ENCODE data around the gene POLR3B. TPM values are rescaled to one million over a fixed set of nuclear protein-coding genes. Genes with fewer than 3 reads are reported as not detected.
"Not testable (repeated sequence)": the region's sequence is repeated elsewhere in the genome, so short reads cannot be mapped to it uniquely, and the experiment has no call there.

POLR3B gene
- total RNA-seq: 7.5 TPM
- long read RNA-seq, full-length matches to known transcripts: 5 of 10 reads
- long read RNA-seq, partial matches to known transcripts: 3 of 10 reads
- long read RNA-seq, other reads (novel, unspliced or antisense): 2 of 10 reads

GRCh38 chr12:106357549-106358395 lies at the start of gene POLR3B:
Gene POLR3B (plus strand): TSS chr12:106357748. CDS start chr12:106357880, 132 bp downstream.
- intact Hi-C loops (cut with micrococcal nuclease): no loop called here

GRCh38 chr12:106308121-106308520 lies 49.4 kb upstream of the POLR3B start:
- DNase-seq: no peak
- intact Hi-C loops (cut with micrococcal nuclease): no loop called here
- ATAC-seq: no peak

More at GRCh38 chr12:106357549-106358395, at the start of gene POLR3B:
- ATAC-seq (peak; percentile 95), DNase-seq (peak; percentile 96)

GRCh38 chr12:106308611-106309010 lies 48.9 kb upstream of the POLR3B start:
- ATAC-seq: peak; percentile 30
- DNase-seq: no peak
- intact Hi-C loops (cut with micrococcal nuclease): no loop called here

- peak; percentile 48 for ATAC-seq
- intact Hi-C loops (cut with micrococcal nuclease): no loop called here
- peak; percentile 36 for DNase-seq
These were observed 47.7 kb upstream of the POLR3B start for GRCh38 chr12:106309671-106310505.

- DNase-seq: no peak
- peak; percentile 27 for ATAC-seq
- intact Hi-C loops (cut with micrococcal nuclease): no loop called here
These were observed 46.9 kb upstream of the POLR3B start for GRCh38 chr12:106310687-106311086.

- intact Hi-C loops (cut with micrococcal nuclease): no loop called here
- ATAC-seq (no peak), DNase-seq (no peak)
These were observed 46.4 kb upstream of the POLR3B start for GRCh38 chr12:106311139-106311538.

GRCh38 chr12:106313413-106313812 lies 44.1 kb upstream of the POLR3B start:
- intact Hi-C loops (cut with micrococcal nuclease): not testable (repeated sequence)

GRCh38 chr12:106315523-106315922 lies 42.0 kb upstream of the POLR3B start:
- no peak for DNase-seq
- ATAC-seq: no peak
- intact Hi-C loops (cut with micrococcal nuclease): no loop called here

More at GRCh38 chr12:106313413-106313812, 44.1 kb upstream of the POLR3B start:
- not testable (repeated sequence) for ATAC-seq, DNase-seq

- DNase-seq (no peak), ATAC-seq (peak; percentile 64)
- intact Hi-C loops (cut with micrococcal nuclease): no loop called here
These were observed 40.0 kb upstream of the POLR3B start for GRCh38 chr12:106317406-106318082.

GRCh38 chr12:106321139-106321850 lies 36.3 kb upstream of the POLR3B start:
- intact Hi-C loops (cut with micrococcal nuclease): no loop called here
- peak; percentile 54 for DNase-seq
- ATAC-seq: peak; percentile 86

GRCh38 chr12:106323537-106323936 lies 34.0 kb upstream of the POLR3B start:
- ATAC-seq: no peak

GRCh38 chr12:106327309-106327869 lies 30.2 kb upstream of the POLR3B start:
- ATAC-seq (no peak), DNase-seq (no peak)
- intact Hi-C loops (cut with micrococcal nuclease): no loop called here

More at GRCh38 chr12:106323537-106323936, 34.0 kb upstream of the POLR3B start:
- intact Hi-C loops (cut with micrococcal nuclease): no loop called here
- no peak for DNase-seq

GRCh38 chr12:106328735-106329134 lies 28.8 kb upstream of the POLR3B start:
- intact Hi-C loops (cut with micrococcal nuclease): no loop called here
- ATAC-seq (no peak), DNase-seq (no peak)

- intact Hi-C loops (cut with micrococcal nuclease): no loop called here
- DNase-seq: peak; percentile 48
- peak; percentile 66 for ATAC-seq
These were observed 28.1 kb upstream of the POLR3B start for GRCh38 chr12:106329231-106329982.

GRCh38 chr12:106331599-106331998 lies 25.9 kb upstream of the POLR3B start:
- intact Hi-C loops (cut with micrococcal nuclease): no loop called here
- DNase-seq: no peak
- ATAC-seq: no peak

GRCh38 chr12:106332536-106332935 lies 25.0 kb upstream of the POLR3B start:
- intact Hi-C loops (cut with micrococcal nuclease): no loop called here

GRCh38 chr12:106333010-106333409 lies 24.5 kb upstream of the POLR3B start:
- intact Hi-C loops (cut with micrococcal nuclease): no loop called here
- no peak for ATAC-seq
- no peak for DNase-seq

More at GRCh38 chr12:106332536-106332935, 25.0 kb upstream of the POLR3B start:
- ATAC-seq (no peak), DNase-seq (no peak)

GRCh38 chr12:106333756-106334155 lies 23.8 kb upstream of the POLR3B start:
- intact Hi-C loops (cut with micrococcal nuclease): no loop called here
- ATAC-seq (no peak), DNase-seq (no peak)
